Measurements from ENCODE around the gene LRRC45.

DNA sequence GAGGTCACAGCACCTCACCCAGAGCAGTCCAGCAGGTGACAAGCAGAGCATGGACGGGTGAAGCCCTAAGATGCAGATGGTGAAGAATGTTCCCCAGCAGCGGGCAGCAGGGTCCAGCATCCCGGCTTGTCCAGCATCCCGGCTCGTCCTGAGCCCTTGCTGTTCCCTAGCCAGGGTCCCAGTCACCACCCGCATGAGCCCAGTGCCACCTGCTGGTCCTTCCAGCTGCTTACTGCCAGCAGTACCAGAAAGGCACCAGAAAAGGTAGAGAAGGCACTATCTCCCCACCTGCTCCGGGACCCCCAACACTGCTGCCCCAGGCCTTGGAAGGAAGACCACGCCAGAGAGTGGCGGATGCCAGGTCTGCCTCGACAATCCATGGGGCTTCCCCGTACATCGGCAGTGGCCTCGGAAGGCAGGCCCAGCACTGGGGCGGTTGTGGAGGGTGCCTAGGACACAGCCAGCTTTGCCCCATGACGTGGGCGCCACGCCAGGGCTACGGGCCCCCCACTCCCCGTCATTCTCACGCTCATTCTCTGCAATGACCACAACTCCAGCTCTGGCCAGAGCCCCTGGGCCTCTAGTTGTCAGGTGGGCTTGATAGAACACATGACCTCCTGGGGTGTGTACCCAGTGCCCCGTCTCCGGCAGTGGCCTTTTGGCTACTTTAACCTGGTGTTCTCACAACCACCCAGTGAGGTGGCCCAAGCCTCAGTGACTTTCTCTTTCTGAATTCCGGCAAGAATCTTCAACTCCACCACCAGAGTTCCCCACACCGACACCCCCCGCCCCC lies 1.8 kb upstream of the LRRC45 start:
- TF ChIP-seq, protein P1, sequence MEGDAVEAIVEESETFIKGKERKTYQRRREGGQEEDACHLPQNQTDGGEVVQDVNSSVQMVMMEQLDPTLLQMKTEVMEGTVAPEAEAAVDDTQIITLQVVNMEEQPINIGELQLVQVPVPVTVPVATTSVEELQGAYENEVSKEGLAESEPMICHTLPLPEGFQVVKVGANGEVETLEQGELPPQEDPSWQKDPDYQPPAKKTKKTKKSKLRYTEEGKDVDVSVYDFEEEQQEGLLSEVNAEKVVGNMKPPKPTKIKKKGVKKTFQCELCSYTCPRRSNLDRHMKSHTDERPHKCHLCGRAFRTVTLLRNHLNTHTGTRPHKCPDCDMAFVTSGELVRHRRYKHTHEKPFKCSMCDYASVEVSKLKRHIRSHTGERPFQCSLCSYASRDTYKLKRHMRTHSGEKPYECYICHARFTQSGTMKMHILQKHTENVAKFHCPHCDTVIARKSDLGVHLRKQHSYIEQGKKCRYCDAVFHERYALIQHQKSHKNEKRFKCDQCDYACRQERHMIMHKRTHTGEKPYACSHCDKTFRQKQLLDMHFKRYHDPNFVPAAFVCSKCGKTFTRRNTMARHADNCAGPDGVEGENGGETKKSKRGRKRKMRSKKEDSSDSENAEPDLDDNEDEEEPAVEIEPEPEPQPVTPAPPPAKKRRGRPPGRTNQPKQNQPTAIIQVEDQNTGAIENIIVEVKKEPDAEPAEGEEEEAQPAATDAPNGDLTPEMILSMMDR (tag by site-specific recombination; IDR thresholded peaks at IDR 0.05) = peak; percentile 97
- TF ChIP-seq, protein P2, sequence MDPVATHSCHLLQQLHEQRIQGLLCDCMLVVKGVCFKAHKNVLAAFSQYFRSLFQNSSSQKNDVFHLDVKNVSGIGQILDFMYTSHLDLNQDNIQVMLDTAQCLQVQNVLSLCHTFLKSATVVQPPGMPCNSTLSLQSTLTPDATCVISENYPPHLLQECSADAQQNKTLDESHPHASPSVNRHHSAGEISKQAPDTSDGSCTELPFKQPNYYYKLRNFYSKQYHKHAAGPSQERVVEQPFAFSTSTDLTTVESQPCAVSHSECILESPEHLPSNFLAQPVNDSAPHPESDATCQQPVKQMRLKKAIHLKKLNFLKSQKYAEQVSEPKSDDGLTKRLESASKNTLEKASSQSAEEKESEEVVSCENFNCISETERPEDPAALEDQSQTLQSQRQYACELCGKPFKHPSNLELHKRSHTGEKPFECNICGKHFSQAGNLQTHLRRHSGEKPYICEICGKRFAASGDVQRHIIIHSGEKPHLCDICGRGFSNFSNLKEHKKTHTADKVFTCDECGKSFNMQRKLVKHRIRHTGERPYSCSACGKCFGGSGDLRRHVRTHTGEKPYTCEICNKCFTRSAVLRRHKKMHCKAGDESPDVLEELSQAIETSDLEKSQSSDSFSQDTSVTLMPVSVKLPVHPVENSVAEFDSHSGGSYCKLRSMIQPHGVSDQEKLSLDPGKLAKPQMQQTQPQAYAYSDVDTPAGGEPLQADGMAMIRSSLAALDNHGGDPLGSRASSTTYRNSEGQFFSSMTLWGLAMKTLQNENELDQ (tag by site-specific recombination; IDR thresholded peaks at IDR 0.05; ENCODE audit: low read depth) = no peak
- TF ChIP-seq, protein P3, sequence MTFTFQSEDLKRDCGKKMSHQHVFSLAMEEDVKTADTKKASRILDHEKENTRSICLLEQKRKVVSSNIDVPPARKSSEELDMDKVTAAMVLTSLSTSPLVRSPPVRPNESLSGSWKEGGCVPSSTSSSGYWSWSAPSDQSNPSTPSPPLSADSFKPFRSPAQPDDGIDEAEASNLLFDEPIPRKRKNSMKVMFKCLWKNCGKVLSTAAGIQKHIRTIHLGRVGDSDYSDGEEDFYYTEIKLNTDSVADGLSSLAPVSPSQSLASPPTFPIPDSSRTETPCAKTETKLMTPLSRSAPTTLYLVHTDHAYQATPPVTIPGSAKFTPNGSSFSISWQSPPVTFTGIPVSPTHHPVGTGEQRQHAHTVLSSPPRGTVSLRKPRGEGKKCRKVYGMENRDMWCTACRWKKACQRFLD (tag by site-specific recombination; IDR thresholded peaks at IDR 0.05) = no peak
- TF ChIP-seq ZNF23 (tag by site-specific recombination; IDR thresholded peaks at IDR 0.05; ENCODE audit: borderline replicate concordance) = no peak
- no peak for TF ChIP-seq ZFHX2 (tag by site-specific recombination; conservative IDR thresholded peaks at IDR 0.05)
- TF ChIP-seq HOXD13 (CRISPR knock-in tag; IDR thresholded peaks at IDR 0.05; ENCODE audit: borderline replicate concordance) = no peak; the same call in 1 of the 2 replicates

Measured in HEK293 (cell line).